ENCODE data around the gene UQCRC2.
"Not testable (repeated sequence)": the region's sequence is repeated elsewhere in the genome, so short reads cannot be mapped to it uniquely, and the experiment has no call there.

Gene UQCRC2

DNA sequence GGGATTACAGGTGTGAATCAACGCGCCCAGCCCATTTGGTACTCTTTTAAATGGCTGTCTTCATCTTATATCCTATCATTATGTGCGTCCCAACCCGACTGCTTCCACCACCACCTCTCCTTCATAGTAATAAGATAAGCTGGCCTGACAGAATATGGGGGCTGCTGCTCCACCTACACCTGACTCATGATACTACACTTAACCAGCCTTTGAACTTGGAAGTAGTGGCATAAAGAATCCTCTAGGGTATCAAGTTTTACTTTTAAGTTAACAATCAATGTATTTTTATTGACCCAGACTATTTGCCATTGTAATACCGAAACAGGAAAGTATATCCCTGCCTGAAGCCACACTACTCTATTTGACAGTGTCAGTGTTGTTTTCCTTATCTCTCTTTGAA, 28.9 kb downstream of the UQCRC2 start:
- no peak for DNase-seq (ENCODE audit: low read depth, low spot score)

DNA sequence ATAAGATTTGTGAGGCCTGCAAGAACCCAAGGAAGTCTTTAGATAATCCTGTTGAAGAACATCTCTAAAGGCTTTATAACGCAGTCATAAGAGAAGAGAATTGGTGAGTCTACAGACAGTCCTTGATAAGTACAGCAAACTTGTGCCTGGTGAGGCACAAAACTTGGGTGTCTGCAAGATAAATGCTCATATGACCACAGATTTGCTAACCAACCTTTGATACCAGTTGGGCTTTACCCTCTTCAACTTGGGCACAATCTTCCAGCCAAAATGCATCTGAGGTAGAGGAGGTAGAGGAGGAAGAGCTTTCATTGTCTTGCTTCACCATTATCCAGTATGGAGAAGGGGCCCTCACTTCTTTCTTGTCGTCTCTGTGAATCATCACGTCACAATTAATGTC, 30.9 kb downstream of the UQCRC2 start:
- no peak for DNase-seq (ENCODE audit: low read depth, low spot score)

DNA sequence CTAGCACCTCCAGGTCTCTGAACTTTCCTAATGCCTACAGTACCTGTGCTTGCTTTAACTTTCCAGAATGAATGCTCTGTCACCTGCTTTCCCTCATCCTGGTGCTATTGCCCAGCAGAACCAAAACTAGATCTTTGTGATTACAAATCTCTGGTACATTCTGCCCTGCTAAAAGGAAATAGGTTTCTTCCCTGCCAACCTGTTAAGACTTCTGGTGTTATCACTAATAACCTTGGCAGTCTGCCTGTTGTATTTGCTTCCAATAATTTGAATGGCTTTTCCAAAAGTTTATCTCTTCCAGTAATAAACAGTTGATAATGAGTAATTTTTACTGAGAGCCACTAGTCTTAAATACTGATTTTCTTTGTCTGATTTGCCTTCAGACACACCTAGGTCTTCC, 32.4 kb downstream of the UQCRC2 start:
- DNase-seq (ENCODE audit: low read depth, low spot score): no peak

DNA sequence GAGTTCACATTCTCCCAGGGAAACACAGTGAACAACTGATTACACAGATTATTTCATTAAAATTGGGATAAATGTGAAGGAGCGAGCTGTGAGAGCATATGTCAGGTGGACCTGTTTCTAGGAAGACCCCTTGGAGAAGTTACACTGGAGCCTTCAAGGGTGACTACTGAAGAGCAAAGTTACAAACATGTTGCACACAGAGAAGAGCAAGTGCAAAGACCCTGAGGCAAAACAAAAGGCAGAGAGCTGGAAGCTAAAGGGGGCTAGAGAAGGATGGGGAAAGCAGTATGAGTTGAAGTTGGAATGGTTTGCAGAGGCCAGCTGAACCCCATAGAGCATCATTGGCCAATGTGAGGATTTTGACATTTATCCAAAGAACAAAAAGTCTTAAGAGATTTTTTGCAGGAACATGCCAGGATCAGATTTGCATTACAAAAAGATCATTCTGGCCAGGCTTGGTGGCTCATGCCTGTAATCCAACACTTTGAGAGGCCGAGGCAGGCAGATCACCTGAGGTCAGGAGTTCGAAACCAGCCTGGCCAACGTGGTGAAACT, 33.6 kb downstream of the UQCRC2 start:
- DNase-seq (ENCODE audit: low read depth, low spot score): no peak

DNA sequence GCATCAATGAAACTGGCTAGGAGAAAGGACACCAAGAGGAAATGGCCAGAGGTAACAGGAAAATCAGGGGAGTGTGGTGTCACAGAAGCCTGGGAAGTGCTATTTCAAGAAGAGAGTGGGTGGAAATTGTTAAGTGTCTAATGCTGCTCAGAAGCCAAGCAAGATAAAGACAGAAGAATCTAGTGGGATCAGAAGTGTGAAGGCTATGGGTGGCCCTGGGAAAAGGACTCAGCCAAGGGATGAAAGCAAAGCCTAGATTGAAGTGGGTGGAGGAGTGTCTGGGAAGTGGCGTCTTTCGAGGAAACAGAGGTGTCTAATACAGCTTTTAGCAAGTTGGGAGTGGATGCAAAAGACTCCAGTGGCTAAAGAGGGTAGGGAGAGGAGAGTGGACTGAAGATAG, 34.3 kb downstream of the UQCRC2 start:
- no peak for DNase-seq (ENCODE audit: low read depth, low spot score)

DNA sequence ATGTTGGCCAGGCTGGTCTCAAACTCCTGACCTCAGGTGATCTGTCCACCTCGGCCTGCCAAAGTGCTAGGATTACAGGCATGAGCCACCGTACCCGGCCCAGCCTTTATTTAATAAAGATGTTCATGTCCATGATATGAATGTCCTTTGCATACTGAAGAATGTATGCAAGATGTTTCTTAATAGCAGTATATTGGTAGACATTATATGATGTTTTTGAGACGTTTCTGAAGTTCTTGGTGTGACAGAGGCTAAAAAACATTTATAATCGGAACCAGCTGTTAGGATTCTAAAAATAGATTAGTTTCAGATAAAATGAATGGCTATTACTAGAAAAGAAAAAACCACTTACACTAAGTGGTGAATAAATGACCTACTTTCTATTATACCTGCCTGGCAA, 36.0 kb downstream of the UQCRC2 start:
- no peak for DNase-seq (ENCODE audit: low read depth, low spot score)

DNA sequence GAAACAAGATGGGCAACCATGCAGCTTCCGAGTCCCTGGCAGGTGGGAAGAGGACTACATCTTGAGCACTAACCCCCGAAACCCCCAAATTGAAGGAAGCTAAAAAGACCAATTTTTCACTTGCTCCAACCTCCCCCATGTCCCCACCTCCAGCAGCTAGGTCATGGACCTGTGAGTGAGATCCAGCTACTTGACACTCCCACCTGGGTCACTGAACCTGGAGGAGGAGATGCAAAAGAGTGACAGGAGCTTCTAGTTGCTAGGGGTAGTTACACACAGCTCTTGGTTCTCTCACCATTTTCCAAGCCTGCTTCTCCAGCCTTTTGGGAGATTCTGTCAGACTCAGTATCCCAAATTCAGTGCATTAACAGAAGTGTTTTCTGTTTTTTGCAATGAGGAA, 36.6 kb downstream of the UQCRC2 start:
- no peak for DNase-seq (ENCODE audit: low read depth, low spot score)

DNA sequence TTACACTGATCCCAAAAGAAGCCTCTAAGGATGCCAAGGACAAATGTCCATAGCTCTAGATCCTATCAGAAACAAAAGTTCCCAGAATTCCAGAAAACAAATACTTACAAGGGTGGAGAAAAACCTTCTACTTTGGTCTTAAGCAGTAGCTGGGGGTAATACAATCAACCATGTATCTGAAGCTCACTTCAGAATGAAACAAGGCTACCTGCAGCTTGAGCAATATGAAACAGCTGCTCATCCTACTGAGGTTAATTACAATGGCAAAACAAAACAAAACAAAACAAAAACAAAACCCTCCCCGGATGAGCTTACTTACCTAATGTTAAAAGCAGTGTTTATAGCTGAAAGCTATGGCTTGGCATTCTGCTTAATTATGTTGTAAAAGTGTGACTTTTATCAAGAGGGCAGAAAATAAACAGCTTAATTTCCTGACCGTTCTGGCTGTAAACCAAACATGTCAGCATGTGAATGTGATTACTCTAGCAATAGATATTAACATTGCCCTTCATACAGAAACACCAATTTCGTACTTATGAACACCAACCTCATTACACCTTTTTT, 37.3 kb downstream of the UQCRC2 start:
- DNase-seq (ENCODE audit: low read depth, low spot score): no peak

DNA sequence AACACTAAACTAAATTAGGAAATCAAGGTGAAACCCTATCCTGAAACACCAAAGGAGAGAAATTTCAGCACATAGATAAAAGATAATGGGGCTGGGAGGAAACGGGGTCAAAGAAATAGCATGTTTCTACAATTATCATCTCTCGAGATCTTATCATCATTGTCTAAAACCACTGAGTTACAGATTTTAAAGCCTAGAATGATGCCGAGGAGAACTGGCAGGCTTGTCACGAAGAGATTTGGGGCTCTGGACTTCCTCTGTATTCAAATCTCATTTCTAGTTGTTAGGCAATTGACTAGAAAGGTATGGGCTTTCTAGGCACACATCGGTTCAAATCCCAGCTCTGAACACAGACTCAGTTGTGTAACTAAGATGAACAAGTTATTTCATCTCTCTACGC, 38.5 kb downstream of the UQCRC2 start:
- DNase-seq (ENCODE audit: low read depth, low spot score): no peak

DNA sequence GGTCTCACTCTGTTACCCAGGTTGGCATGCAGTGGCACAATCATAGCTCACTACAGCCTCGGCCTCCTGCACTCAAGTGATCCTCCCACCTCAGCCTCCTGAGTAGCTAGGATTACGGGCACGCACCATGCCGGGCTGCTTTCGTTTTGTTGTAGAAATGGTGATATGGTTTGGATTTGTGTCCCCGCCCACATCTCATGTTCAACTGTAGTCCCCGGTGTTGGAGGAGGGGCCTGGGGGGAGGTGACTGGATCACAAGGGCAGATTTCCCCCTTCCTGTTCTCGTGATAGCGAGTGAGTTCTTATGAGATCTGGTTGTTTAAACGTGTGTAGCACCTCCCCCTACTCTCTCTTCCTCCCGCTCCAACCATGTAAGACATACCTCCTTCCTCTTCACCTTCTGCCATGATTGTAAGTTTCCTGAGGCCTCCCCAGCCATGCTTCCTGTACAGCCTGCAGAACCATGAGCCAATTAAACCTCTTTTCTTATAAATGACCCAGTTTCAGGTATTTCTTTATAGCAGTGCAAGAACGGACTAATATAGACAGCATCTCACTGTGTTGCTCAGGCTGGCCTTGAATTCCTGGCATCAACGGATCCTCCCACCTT, 41.8 kb downstream of the UQCRC2 start:
- no peak for DNase-seq (ENCODE audit: low read depth, low spot score)

DNA sequence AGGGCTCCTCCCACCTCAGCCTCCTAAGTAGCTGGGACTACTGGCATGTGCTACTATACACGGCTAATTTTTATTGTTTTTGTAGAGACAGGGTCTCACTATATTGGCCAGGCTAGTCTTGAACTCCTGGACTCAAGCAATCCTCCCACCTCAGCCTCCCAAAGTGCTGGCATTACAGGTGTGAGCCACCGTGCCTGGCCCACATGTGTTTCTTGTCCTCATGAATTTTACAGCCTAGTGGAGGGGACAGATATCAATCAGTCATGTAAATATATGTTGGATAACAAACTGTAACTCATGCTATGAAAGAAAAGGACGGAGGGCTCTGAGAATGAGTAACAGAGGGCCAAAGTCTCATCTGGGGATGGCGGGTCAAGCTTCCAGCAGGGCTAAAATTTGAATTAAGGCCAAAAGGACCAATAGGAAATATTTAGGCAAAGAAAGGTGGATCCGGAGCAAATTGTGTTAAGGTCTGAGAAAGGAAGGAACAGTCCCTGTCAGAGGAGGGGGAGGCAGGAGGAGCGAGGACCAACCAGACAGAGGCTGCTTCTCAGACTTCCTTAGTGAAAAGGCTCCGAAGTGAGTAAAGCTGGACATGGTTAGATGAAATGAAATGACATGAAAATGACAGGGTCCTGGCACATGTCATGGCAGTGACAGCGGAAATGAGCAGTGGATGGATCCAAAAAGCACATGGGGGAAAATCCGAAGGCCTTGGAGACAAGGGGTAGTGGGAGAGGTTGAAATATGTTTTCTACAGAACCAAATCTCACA, 43.9 kb downstream of the UQCRC2 start:
- no peak for DNase-seq (ENCODE audit: low read depth, low spot score)

DNA sequence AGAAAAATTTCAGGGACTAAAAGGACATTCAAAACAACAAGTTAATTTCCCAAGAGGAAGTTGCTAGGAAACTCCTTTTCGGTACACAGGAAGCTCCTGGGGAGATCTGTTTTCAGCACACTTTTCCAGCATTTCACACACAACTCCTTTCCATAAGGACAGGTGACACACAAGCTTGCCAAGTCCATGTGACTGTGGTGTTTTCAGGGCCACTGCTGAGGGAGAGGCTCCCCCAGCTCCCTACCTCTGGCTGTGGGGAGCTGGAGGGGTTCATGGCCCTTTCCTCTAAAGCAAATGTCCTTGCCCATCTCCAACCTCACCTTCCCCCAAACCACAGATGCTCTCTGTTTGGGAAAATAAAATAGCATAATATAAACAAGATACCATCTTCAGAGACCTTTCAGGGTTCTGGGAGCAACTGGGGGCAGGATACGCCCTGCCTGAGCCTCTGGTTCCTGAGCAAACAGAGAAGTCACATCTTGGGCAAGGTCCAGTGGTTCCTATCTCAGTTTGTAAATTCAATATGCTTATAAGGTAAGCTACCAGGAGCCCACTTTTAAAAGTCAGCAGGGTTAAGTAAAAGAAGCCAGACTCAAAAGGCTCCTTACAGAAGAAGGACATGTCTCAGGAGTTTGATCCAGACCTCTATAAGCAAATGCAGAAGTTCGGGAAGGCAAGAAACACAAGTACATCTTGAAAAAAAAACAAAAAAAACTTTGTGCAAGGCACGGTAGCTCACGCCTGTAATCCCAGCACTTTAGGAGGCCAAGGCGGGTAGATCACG, 44.7 kb downstream of the UQCRC2 start:
- no peak for DNase-seq (ENCODE audit: low read depth, low spot score)

DNA sequence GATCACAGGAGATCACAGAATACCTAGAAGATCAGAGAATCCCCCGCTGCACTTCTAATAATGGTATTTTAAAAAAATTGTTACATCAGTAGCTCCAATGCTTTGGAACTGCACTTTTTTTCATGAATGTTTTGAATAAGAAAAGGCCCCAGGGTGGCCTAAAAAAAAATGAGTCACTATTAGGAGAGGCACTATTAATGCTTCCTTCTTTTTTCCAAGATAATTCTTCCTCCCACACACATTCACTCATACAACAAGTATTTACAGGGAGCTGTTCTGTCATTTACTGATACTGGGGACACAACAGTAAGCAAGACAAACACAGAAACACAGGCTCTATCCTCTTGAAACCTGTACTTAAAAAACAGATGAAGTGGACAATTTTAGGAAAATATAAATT, 48.4 kb downstream of the UQCRC2 start:
- DNase-seq (ENCODE audit: low read depth, low spot score): no peak

DNA sequence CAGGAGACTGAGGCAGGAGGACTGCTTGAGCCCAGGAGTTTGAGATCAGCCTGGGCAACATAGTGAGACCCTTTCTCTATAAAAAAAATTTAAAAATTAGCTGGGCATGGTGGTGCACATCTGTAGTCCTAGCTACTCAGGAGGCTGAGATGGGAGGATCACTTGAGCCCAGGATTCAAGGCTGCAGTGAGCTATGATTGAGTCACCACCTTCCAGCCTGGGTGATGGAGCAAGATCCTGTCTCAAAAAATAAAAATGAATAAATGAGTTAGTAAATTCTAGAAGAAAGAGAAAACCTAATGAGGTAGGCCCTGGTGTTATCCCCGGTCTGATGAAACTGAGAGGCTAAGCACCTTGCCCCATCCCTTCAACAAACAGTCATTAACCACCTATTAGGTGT, 48.9 kb downstream of the UQCRC2 start:
- DNase-seq (ENCODE audit: low read depth, low spot score): not testable (repeated sequence)

DNA sequence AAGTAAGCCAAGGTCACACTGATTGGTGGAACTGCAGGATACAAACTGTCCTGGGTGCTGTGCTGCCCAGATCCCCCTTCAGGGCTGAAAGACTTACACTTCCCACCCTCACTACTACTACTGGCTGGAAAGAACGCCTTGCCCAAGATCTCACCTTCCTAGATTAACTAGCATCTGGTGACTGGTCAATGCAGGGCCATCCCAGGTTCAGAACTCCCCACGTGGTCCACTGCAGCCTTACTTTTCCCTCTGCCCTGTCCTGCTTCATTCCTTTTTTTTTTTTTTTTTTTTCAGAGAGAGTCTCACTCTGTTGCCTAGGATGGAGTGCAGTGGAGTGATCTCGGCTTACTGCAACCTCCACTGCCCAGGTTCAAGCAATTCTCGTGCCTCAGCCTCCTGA, 50.0 kb downstream of the UQCRC2 start:
- DNase-seq (ENCODE audit: low read depth, low spot score): no peak

DNA sequence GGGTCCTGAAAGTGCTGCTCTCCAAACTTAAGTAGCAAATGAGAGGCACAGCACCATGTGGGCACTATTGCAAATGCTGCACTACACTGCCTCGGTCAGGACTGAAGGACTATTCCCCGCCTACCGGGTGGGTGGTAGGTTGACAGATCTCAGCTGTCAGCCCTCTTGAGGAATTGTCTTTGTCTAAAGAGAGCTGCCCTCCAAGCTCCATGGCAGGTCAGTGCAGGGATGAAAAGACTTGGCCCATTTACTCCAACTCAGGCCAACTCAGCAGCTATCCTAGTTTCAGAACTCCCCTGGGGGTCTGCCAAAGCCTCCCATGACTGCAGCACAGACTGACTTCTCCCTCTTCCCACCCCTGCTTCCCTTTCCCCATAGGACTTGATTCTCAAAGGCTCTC, 51.2 kb downstream of the UQCRC2 start:
- DNase-seq (ENCODE audit: low read depth, low spot score): no peak

DNA sequence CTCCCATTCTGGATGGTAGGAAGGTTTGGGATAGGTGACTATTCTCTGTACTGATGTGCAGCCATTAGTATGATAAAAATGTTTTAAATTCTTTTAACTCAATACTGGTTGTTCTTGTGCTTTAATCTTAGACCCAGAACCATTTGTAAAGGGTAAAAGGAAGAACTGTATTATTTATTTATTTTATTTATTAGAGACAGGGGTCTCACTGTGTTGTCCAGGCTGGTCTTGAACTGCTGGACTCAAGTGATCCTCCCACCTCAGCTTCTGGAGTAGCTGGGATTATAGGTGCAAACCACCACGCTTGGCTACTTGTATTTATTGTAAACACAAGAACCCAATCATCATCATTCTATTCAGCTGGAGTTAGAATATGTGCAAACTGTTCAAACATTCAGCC, 52.6 kb downstream of the UQCRC2 start:
- DNase-seq (ENCODE audit: low read depth, low spot score): no peak

DNA sequence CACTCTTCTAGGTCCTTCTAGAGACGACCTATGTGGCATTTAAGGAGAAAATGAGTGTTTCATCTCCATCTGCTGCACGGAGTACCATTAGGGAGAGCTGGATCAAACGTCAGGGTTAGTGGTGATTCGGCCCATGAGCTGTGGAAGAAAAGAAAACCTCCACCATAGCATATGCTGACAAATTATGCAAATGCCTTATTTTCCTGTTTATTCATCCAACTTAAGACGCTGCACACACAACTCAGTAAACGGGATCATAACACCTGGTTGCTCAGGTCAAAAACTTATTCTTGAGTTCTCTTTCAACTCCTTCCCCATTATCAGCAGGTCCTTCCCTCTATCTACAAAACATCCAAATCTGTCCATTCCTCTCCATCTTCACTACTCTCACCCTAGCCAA, 53.5 kb downstream of the UQCRC2 start:
- DNase-seq (ENCODE audit: low read depth, low spot score): no peak

DNA sequence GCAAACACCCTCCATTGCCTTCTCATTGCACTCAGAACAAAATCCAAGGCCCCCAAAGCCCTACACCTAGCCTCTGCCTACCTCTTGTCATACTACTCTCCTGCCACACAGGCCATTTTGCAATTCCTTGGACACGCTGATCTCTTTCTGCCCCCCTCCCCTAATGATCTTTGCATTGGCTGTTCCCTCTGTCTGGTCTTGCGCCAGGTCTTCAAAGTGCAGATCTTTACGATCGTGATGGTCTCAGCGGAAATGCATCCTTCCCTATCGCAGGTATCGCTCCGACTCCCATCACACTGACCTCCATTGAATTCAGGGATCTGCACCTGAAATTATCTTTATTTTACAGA, 54.0 kb downstream of the UQCRC2 start:
- no peak for DNase-seq (ENCODE audit: low read depth, low spot score)

DNA sequence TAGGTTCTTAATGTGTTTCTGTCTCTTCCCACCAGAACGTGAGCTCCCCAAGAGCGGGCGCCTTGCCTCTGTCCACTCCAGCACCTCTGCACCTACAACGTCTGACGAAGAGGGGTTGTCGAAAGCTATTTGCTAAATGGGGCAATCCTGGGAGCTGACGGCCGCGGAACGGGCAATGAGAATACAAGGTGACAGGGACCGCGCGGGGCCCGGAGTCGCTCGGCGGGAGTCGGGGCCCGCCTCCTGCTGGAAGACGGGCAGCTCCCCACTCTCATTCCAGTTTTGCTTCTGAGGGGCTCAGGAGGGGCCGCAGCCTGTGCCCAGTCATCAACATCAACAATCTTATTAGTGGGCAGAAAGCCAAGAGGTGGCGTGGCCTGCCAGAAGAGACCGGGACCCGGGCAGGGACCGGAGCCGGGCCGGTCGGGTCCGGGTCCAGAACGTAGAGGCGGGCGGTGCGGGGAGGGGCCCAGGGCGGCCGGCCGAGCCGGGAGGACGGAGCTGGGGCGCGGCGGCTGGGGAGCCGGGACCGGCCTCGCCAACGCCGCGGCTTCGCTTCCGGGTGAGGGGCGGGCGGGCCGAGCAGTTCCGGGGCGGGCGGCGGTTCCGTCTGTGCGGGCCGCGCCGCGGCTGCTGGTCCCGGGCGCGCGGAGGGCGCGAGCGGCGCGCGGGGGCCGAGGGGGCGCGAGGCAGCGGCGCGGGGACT, 54.5 kb downstream of the UQCRC2 start, which contains the start of gene MOSMO:
TSS of gene MOSMO (plus strand) at position 603 of the 706 bp plus-strand sequence. CDS start 191 bp downstream, outside the sequence.
- DNase-seq (ENCODE audit: low read depth, low spot score): no peak

DNA sequence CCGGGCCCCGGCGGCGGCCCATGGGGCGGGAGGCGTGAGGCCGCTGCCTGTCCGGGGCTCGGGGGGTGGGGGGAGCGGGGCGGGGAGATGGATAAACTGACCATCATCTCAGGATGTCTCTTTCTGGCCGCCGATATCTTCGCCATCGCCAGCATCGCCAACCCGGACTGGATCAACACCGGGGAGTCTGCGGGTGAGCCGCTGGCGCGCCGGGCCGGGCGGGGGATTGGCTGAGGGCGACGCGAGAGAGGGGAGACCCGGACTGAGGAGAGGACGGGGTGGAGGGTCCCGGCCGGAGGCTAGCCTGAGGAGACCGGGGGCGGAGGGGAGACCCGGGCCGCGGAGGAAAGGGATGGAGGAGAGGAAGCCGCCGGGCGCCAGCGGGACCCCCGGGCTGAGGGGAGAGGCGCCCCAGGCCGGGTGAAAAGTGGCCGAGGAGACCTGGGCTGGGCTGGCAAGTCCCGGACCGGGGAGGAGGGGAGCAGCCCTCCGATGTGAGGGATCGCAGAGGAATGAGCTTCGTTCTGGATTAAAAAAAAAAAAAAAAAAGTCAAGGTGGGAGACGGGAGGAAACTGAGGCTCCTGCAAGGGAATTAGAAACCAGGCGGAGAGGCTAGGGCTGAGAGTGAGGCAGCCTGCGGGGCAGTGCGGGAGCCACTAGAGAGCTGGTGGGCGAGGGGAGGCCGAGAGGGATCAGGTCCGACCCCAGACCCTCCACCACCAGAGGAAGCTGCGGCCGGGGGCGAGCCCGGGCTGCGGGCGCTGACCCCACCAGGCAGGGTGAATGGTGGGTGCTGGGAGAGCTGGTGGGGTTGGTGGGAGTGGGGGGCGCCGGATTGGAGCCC, 55.3 kb downstream of the UQCRC2 start:
- no peak for DNase-seq (ENCODE audit: low read depth, low spot score)
